Activated naive CD8-positive, alpha-beta T cell (primary cell): Measurements from ENCODE around the gene RNF13.
A peak's percentile ranks its signal among the peaks of the same experiment; 100 is the strongest.
"Not testable (repeated sequence)": the region's sequence is repeated elsewhere in the genome, so short reads cannot be mapped to it uniquely, and the experiment has no call there.

Experiments
- H3K27ac Mint-ChIP-seq: one replicate; pipeline ENCODE4 v1.8.0; 2021; ENCODE audit warnings: mixed read lengths
- H3K27me3 Mint-ChIP-seq: one replicate; pipeline ENCODE4 v1.8.0; 2021; ENCODE audit warnings: mixed read lengths
- H3K36me3 Mint-ChIP-seq: one replicate; pipeline ENCODE4 v1.8.0; 2021; ENCODE audit warnings: mixed read lengths
- H3K4me1 Mint-ChIP-seq: one replicate; pipeline ENCODE4 v1.8.0; 2021; ENCODE audit warnings: low read depth, mixed read lengths
- H3K4me3 Mint-ChIP-seq: one replicate; pipeline ENCODE4 v1.8.0; 2021; ENCODE audit warnings: mild to moderate bottlenecking, mixed read lengths
- H3K9me3 Mint-ChIP-seq: one replicate; pipeline ENCODE4 v1.8.0; 2021; ENCODE audit warnings: low read depth, mixed read lengths

RNF13 gene

GRCh38 chr3:149958171-149958796 lies 145.3 kb downstream of the RNF13 start:
- Mint-ChIP-seq H3K27me3 (no peaks in the 10 kb centered on the region), H3K36me3 (peaks cover 6% of the 10 kb centered on the region), H3K27ac (no peak overlapping the region), H3K9me3 (no peaks in the 10 kb centered on the region), H3K4me3 (no peak overlapping the region), H3K4me1 (peaks cover 22% of the 10 kb centered on the region)

- H3K27me3 Mint-ChIP-seq = no peaks in the 10 kb centered on the region
- H3K27ac Mint-ChIP-seq = no peak overlapping the region
- peaks cover 4% of the 10 kb centered on the region for H3K36me3 Mint-ChIP-seq
- no peaks in the 10 kb centered on the region for H3K9me3 Mint-ChIP-seq
- H3K4me3 Mint-ChIP-seq = no peak overlapping the region
- peaks cover 14% of the 10 kb centered on the region for H3K4me1 Mint-ChIP-seq
Measured at GRCh38 chr3:149959443-149959842, 146.4 kb downstream of the RNF13 start.

GRCh38 chr3:149963485-149963884 lies 150.5 kb downstream of the RNF13 start:
- Mint-ChIP-seq H3K4me3 (no peak overlapping the region), H3K4me1 (peaks cover 2% of the 10 kb centered on the region), H3K27me3 (peaks cover 2% of the 10 kb centered on the region), H3K27ac (no peak overlapping the region), H3K9me3 (no peaks in the 10 kb centered on the region), H3K36me3 (no peaks in the 10 kb centered on the region)

- Mint-ChIP-seq H3K4me3 (no peak overlapping the region), H3K36me3 (no peaks in the 10 kb centered on the region), H3K27me3 (peaks cover 2% of the 10 kb centered on the region), H3K4me1 (peaks cover 6% of the 10 kb centered on the region), H3K9me3 (no peaks in the 10 kb centered on the region), H3K27ac (no peak overlapping the region)
Measured at GRCh38 chr3:149964291-149964690, 151.3 kb downstream of the RNF13 start.

GRCh38 chr3:149965278-149965677 lies 152.3 kb downstream of the RNF13 start:
- no peak overlapping the region for H3K4me3 Mint-ChIP-seq
- no peaks in the 10 kb centered on the region for H3K36me3 Mint-ChIP-seq
- H3K9me3 Mint-ChIP-seq = no peaks in the 10 kb centered on the region
- H3K27me3 Mint-ChIP-seq = peaks cover 2% of the 10 kb centered on the region
- no peak overlapping the region for H3K27ac Mint-ChIP-seq
- H3K4me1 Mint-ChIP-seq = peaks cover 13% of the 10 kb centered on the region

GRCh38 chr3:149967086-149967685 lies 154.2 kb downstream of the RNF13 start:
- H3K4me1 Mint-ChIP-seq = peaks cover 20% of the 10 kb centered on the region
- no peak overlapping the region for H3K27ac Mint-ChIP-seq
- peaks cover 8% of the 10 kb centered on the region for H3K27me3 Mint-ChIP-seq
- H3K4me3 Mint-ChIP-seq = no peak overlapping the region
- H3K36me3 Mint-ChIP-seq = no peaks in the 10 kb centered on the region
- H3K9me3 Mint-ChIP-seq = no peaks in the 10 kb centered on the region

GRCh38 chr3:149968216-149968615 lies 155.2 kb downstream of the RNF13 start:
- Mint-ChIP-seq H3K4me3 (no peak overlapping the region), H3K27ac (no peak overlapping the region)

GRCh38 chr3:149969110-149969939 lies 156.3 kb downstream of the RNF13 start:
- H3K27me3 Mint-ChIP-seq = peaks cover 15% of the 10 kb centered on the region
- H3K36me3 Mint-ChIP-seq = no peaks in the 10 kb centered on the region
- peak overlapping the region; percentile 54 for H3K27ac Mint-ChIP-seq
- no peaks in the 10 kb centered on the region for H3K9me3 Mint-ChIP-seq
- H3K4me1 Mint-ChIP-seq = peaks cover 20% of the 10 kb centered on the region
- peak overlapping the region; percentile 92 for H3K4me3 Mint-ChIP-seq

More at GRCh38 chr3:149968216-149968615, 155.2 kb downstream of the RNF13 start:
- no peaks in the 10 kb centered on the region for H3K9me3 Mint-ChIP-seq
- H3K36me3 Mint-ChIP-seq = no peaks in the 10 kb centered on the region
- H3K4me1 Mint-ChIP-seq = peaks cover 20% of the 10 kb centered on the region
- H3K27me3 Mint-ChIP-seq = peaks cover 12% of the 10 kb centered on the region

GRCh38 chr3:149969940-149970715 lies 157.1 kb downstream of the RNF13 start:
- H3K27ac Mint-ChIP-seq = peak overlapping the region; percentile 54
- H3K9me3 Mint-ChIP-seq = no peaks in the 10 kb centered on the region
- H3K4me1 Mint-ChIP-seq = peaks cover 20% of the 10 kb centered on the region
- H3K4me3 Mint-ChIP-seq = peak overlapping the region; percentile 92
- peaks cover 15% of the 10 kb centered on the region for H3K27me3 Mint-ChIP-seq
- H3K36me3 Mint-ChIP-seq = no peaks in the 10 kb centered on the region

GRCh38 chr3:149970716-149971402 lies 157.8 kb downstream of the RNF13 start, which contains the start of gene PFN2:
Gene PFN2, minus strand, starts transcription at chr3:149970895. Its CDS starts 39 bp downstream, at chr3:149970856.
- H3K4me1 Mint-ChIP-seq = peaks cover 20% of the 10 kb centered on the region
- no peaks in the 10 kb centered on the region for H3K9me3 Mint-ChIP-seq
- H3K27me3 Mint-ChIP-seq = peaks cover 15% of the 10 kb centered on the region
- peak within 1 kb of the TSS; percentile 76 for H3K27ac Mint-ChIP-seq
- peak within 1 kb of the TSS; percentile 92 for H3K4me3 Mint-ChIP-seq
- H3K36me3 Mint-ChIP-seq = no peaks in the 10 kb centered on the region

- peak overlapping the region; percentile 90 for H3K4me3 Mint-ChIP-seq
- H3K36me3 Mint-ChIP-seq = no peaks in the 10 kb centered on the region
- peak overlapping the region; percentile 76 for H3K27ac Mint-ChIP-seq
- peaks cover 15% of the 10 kb centered on the region for H3K27me3 Mint-ChIP-seq
- H3K4me1 Mint-ChIP-seq = peaks cover 20% of the 10 kb centered on the region
- no peaks in the 10 kb centered on the region for H3K9me3 Mint-ChIP-seq
Measured at GRCh38 chr3:149971403-149972075, 158.5 kb downstream of the RNF13 start.

- Mint-ChIP-seq H3K9me3 (no peaks in the 10 kb centered on the region), H3K4me3 (no peak overlapping the region), H3K4me1 (peaks cover 8% of the 10 kb centered on the region), H3K36me3 (no peaks in the 10 kb centered on the region), H3K27me3 (peaks cover 13% of the 10 kb centered on the region), H3K27ac (no peak overlapping the region)
Measured at GRCh38 chr3:149975919-149976318, 162.9 kb downstream of the RNF13 start.

GRCh38 chr3:149977386-149977785 lies 164.4 kb downstream of the RNF13 start:
- Mint-ChIP-seq H3K27me3 (peaks cover 5% of the 10 kb centered on the region), H3K4me3 (no peak overlapping the region), H3K9me3 (no peaks in the 10 kb centered on the region), H3K4me1 (no peaks in the 10 kb centered on the region), H3K36me3 (no peaks in the 10 kb centered on the region), H3K27ac (no peak overlapping the region)

- H3K27ac Mint-ChIP-seq, H3K4me1 Mint-ChIP-seq, H3K4me3 Mint-ChIP-seq, H3K27me3 Mint-ChIP-seq, H3K36me3 Mint-ChIP-seq, H3K9me3 Mint-ChIP-seq: not testable (repeated sequence)
Measured at GRCh38 chr3:149981979-149982378, 169.0 kb downstream of the RNF13 start.
